HG02759 (cell line): ENCODE data around the gene KMT2B.
A peak's percentile ranks its signal among the peaks of the same experiment; 100 is the strongest.

ENCODE experiments used
- ATAC-seq: cut with Tn5 transposase; IDR thresholded peaks from one replicate; pipeline ENCODE4 v1.9.1; 2021; ENCODE audit warnings: mild to moderate bottlenecking, moderate library complexity; ENCODE audit not compliant: unreplicated experiment

The KMT2B gene

DNA sequence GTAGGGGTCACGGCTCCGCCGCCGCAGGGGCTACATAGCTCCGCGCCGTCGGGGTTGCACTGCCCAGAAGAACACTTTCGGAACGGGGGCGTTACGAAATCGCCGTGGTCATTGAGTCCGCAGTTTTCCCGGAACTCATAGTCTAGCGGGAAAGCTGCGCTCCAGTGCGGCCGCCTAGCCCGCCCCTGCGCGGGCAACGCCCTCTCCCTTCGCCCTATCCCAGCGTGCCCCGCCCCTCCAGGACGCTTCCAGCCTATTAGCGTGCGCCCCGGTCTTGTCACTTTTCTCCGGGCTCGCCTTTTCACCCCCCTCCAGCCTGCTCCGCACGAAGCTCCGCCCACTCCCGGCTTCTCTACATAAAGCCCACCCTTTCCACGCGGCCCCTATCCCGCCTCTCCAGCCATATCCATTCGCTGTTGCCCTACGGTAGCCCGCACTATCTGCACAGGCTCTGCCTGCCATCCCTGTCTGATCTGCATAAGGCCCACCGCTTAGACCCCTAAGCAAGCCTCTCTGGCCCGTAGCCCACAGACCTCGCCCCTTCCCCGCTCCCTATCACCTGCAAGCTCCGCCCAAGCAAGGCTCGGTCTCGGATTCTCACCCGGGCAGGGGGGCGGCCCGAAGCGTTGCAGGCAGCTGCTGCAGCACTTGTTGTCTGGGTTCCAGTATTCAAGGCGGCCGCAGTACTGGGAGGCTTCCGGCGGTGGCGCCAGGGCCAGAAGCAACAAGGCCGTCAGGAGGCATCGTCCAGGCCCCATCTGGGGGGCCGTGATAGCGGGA is 22.8 kb downstream of the KMT2B start:
- ATAC-seq = peak; percentile 62

GRCh38 chr19:35741203-35741515 is 23.4 kb downstream of the KMT2B start:
- no peak for ATAC-seq

DNA sequence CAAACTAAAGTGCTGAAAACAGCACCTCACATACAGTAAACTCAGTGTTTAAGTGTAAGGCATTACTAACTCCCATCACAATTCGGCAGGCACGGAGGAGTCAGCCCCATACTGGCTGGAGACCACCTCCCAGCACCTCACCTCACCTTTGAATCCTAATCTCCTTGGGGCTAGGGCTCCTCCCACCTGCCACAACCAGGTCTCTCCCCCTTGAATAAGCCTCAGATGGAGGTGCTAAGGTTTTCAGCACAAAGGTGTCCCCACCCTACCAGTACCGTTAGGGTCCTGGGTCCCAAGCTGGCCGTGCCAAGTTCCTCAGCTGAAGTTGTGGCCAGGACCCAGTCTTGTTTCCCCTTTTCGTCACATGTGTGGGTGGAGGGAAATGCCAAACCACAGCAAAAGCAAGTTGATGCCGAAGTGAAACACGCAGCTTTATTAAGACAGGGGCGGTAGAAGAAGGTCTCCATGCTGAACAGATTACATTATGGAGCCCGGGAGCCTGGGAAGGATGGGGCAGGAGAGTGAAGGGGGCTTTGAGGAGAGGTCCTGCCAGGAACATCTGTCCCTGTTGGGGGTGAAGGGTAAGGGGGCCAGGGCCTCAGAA is 24.4 kb downstream of the KMT2B start, which contains the start of gene IGFLR1:
Gene IGFLR1 (minus strand): TSS at position 332 of the 604 bp plus-strand sequence. CDS start 1,272 bp downstream, outside the sequence.
- ATAC-seq = no peak

GRCh38 chr19:35743640-35744429 is 26.0 kb downstream of the KMT2B start:
- no peak for ATAC-seq

GRCh38 chr19:35744430-35745327 is 26.9 kb downstream of the KMT2B start:
- peak; percentile 36 for ATAC-seq

DNA sequence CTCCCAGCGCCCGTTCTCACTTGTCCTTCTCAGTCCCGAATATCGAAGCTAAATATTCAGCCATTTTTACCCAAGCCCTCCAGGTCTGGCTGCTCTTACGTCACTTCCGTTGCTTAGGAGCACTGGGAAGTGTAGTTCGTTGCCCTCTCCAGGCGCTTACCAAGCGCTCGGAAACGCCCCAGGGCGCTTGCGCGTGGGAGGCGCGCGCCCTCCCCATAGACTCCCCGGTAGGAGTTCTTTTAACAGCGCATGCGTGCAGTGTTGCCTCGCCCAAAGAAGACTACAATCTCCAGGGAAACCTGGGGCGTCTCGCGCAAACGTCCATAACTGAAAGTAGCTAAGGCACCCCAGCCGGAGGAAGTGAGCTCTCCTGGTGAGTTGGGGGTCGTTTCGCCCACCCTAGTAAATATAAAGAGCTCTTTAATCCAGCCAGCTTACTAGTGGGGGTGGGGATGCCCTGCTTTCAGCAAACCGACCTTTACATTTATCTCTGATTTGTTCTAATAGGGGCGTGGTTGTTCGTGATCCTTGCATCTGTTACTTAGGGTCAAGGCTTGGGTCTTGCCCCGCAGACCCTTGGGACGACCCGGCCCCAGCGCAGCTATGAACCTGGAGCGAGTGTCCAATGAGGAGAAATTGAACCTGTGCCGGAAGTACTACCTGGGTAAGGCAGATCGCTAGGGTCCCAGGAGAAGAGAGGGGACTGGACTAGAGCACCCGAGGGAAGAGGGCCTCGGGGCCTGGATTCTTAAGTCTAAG is 27.7 kb downstream of the KMT2B start, which contains the start of the genes PSENEN and U2AF1L4:
Gene PSENEN (plus strand): TSS at position 324 of the 759 bp plus-strand sequence. CDS start 280 bp downstream, at position 604.
Gene U2AF1L4 (minus strand): TSS at position 91 of the 759 bp plus-strand sequence. CDS start 27 bp downstream, at position 64.
- ATAC-seq = peak; percentile 47

GRCh38 chr19:35746087-35746462 is 28.3 kb downstream of the KMT2B start:
- ATAC-seq = no peak

DNA sequence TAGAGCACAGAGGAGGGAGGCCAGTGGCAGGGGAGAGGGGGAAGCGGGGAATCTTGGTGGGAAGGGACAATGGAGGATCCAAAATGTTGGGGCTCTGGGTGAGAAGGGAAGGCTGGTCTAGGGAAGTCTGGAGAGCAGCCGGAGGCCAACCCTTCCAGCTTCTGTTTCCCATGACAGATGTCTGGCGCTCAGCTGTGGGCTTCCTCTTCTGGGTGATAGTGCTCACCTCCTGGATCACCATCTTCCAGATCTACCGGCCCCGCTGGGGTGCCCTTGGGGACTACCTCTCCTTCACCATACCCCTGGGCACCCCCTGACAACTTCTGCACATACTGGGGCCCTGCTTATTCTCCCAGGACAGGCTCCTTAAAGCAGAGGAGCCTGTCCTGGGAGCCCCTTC is 28.7 kb downstream of the KMT2B start:
- ATAC-seq = no peak

- ATAC-seq = peak; percentile 69
Measured at GRCh38 chr19:35748106-35749020, 30.6 kb downstream of the KMT2B start, which contains the start of gene LIN37. Gene LIN37, plus strand, starts transcription at chr19:35748576. Its CDS starts 149 bp downstream, at chr19:35748725.

- no peak for ATAC-seq
Measured at GRCh38 chr19:35750167-35750566, 32.4 kb downstream of the KMT2B start.

GRCh38 chr19:35751839-35752745 is 34.3 kb downstream of the KMT2B start:
- ATAC-seq = no peak

- no peak for ATAC-seq
Measured at GRCh38 chr19:35752746-35753350, 35.0 kb downstream of the KMT2B start.

- ATAC-seq = no peak
Measured at GRCh38 chr19:35753634-35754369, 36.0 kb downstream of the KMT2B start.

- no peak for ATAC-seq
Measured at GRCh38 chr19:35754370-35755130, 36.7 kb downstream of the KMT2B start.

DNA sequence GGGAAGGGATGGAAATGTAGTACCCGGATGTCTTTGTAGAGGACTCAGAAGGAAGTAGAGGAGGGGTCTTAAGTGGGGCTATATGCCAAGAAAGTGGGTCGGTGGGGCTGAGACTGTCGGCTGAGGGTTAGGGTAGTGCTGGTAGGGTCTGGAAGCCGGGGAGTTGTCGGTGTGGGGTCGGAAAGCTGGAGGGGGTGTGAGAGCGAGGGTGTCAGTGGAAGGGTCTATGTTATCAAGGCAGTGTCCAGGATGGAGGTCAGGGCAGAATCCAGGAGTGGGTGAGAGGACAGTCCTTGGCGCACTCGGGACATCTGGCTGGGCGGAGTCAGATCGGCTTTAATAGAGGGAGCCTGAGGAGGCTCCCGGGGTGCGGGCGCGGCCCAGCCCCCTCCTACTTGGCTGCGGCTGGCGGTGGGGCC is 37.3 kb downstream of the KMT2B start:
- no peak for ATAC-seq
